ENCODE measurements around the gene MTNR1B.

MTNR1B gene

DNA sequence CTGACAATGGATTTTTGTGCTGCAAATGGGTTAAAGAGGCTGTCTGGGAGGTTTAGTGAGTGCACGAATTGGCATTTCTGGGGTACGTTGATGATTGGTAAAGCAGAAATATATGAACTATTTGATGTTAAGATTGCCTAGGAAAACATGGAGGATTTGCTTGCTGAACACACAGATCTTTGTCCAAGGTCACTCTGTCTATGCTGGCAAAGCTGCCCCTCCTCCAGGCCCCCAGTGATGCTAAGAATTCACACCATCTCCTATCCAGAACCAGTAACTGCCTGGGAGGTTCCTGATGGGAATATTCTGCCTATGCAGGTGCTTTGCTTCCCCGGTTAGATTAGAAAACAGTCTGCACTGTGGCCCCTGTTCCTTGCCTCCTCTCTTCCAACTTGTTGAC is 5.8 kb downstream of the MTNR1B start:
- intact Hi-C loops (cut with DNase I) = no loop called here
- no peak for DNase-seq

DNA sequence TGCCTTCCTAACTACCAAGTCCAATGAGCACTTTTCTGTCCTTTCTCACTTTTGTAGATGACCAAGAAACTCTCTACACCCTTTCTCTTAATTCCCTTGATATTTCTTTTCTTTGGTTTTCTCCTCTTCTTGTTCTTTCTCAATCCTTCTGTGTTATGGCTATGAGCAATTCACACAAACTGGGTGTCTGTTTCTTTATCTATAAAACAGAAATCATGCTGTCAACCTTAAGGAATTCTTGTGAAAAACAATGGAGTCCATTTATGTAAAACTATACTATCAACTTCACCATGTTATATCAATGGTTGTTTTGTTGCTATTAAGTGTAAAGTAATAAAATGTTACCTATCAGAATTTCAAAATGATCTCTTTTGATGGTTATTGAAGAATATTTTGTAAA is 7.2 kb downstream of the MTNR1B start:
- no peak for DNase-seq
- intact Hi-C loops (cut with DNase I) = no loop called here

DNA sequence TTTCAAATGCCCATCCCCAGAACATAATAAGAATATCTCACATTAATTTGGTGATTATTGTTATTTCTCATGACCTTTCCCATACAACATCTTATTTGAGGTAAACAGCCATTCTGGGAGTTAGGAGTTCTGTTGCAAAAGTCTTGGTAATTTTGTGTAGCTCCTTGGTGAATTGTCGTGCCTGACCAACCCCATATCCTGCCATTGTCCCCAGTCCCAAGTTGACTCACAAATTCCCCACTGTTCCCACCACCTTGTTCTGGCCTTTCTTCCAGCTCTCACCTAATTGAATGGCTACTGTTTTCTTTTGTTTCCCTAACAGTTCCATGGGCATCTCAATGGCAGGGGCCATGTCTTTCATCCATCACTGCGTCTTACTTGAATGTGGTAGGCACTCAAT is 8.0 kb downstream of the MTNR1B start:
- no peak for DNase-seq
- intact Hi-C loops (cut with DNase I) = no loop called here

DNA sequence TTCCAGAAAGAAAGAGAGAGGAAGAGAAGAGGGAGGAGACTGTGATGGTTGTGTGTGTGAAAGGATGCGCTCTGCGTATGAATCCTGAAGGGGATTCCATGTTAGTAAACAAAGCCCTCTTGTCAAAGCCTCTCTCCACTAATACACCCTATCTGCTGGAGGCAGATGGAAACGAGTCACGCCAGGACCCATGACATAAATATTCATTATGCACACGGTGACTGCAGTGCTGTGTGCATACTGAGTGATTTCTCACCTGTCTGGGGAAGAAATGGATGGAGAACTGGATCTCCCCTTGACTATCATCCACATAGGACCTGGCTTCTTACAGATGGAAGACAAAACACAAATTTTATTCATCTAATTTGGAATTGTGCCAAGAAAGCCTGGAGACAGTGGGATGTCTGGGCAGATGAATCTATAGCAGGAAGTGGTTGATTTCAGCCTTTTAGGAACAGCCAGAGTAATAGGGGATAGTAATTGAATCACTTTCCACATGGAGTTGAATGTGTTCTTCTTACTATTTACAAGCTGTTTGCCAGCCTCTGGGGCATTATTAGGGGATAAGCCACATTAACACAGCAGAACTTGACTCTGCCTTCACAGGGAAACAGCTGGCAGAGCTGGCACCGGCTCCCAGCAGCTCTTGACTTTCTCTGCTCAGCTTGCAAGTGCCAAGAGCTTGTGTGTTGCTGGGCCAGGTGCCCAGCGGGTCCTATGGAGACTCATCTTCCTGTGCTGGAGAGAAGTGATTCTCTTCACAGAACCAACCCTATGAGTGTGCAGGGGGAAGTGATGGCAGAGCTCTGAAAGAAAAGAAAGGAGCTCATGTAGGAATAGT is 9.0 kb downstream of the MTNR1B start:
- intact Hi-C loops (cut with DNase I) = no loop called here
- peak in 17 of 42 donors; percentile 2 to 53 (median 24) for DNase-seq

DNA sequence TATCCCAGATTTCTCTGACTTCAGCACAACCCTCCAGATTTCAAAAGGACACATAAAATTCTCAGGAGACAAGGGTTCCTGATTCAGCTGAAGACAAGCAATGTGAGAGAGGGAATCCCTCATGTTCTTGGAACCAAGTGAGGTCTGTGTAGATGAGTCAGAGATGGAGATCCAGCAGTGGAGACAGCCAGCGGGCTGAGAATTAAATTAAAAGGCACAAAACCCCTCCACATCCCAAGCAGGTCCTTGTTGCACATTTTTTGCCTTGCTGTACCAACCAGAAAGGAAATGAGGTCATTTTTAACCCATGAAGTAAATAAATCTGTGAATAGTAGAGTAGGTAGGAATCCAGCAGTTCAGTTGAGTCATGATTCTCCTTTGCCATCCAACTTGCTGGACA is 9.7 kb downstream of the MTNR1B start:
- DNase-seq = no peak
- intact Hi-C loops (cut with DNase I) = no loop called here

DNA sequence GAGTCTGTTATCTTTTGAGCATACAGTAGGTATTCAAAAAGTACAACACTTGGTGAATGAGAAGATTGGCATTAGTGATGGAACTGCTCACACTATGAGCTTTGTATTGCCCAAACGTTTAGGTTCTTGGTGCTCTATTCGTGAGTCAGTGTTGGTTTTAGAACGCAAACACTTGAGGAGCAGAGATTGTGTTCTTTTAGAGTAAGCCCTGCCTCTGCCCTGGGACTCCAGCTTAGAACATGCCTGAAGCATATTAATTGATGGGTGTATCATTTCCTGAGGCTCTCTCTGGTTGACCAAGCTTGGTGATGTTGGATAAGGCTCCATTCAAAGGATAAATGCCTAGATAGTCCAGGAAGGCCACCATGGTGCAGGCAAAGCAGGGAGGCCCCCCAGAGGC is 10.9 kb downstream of the MTNR1B start:
- no peak for DNase-seq
- intact Hi-C loops (cut with DNase I) = no loop called here

DNA sequence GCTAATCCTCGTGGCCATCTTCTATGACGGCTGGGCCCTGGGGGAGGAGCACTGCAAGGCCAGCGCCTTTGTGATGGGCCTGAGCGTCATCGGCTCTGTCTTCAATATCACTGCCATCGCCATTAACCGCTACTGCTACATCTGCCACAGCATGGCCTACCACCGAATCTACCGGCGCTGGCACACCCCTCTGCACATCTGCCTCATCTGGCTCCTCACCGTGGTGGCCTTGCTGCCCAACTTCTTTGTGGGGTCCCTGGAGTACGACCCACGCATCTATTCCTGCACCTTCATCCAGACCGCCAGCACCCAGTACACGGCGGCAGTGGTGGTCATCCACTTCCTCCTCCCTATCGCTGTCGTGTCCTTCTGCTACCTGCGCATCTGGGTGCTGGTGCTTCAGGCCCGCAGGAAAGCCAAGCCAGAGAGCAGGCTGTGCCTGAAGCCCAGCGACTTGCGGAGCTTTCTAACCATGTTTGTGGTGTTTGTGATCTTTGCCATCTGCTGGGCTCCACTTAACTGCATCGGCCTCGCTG is 12.1 kb downstream of the MTNR1B start:
- intact Hi-C loops (cut with DNase I) = no loop called here
- no peak for DNase-seq

DNA sequence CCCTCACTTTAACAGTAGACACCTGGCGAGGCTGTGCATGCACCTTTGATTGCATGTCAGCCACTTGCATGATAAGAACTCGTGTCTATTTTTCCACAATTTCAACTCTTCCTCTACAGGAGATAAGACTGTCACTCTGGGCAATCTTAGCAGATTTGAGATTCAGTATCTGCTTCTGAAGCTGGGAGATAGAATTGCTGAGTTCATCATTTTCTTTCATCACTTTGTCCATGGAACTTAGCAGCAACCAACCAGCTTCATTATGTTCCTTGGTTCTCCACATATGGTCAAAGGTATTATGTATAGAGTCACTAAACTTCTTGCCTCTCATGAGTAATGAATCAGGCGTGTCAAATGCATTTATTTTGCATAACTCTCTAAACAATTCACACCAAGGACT is 17.1 kb downstream of the MTNR1B start:
- DNase-seq = no peak
- intact Hi-C loops (cut with DNase I) = no loop called here

DNA sequence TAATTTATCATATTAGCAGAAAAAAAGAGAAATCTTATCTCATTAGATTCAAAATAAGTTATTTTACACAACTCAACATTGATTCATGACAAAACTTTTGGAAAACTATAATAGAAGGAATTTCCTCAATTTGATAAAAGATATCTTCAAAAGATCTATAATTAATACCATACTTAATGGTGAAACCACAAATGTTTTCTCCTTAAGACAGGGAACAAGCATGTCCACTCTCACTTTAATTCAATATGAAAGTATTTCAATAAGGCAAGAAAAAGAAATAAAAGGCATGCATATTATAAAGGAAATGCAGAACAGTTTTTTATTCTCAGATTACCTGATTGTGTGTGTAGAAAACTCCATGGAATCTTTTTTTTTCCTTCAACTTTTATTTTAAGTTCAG is 23.6 kb downstream of the MTNR1B start:
- no peak for DNase-seq
- intact Hi-C loops (cut with DNase I) = no loop called here

DNA sequence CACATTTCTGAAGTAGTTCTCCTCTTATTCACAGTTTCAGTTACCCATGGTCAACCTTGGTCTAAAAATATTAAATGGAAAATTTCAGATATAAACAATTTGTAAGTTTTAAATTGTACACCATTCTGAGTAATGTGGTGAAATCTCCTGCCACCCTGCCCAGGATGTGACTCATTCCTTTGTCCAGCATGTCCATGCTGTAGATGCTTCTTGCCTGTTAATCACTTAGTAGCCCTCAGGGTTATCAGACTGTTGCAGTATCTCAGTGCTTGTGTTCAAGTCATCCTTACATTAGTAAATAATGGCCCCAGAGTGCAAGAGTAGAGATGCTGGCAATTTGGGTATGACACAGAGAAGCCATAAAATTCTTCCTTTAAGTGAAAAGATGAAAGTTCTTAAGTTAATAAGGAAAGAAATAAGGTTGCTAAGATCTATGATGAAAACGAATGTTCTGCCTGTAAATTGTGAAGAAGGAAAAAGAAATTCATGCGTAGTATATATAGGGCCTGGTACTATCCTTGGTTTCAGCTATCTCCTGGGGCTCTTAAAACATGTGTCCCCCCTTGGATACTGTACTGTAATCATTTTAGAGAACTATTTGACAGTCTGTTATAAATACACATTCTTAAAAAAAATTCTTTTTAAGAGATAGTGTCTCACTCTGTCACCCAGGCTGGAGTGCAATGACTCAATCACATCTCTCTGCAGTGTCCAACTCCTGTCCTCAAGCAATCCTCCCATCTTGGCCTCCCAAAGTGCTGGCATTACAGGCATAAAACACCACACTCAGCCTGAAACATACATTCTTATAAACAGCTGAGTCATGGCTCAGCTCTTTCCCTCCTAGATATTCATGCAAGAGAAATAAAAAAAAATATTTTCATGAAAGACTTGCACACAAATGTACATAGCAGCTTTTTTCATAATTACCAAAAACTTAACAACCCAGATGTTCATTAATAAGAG is 31.3 kb downstream of the MTNR1B start:
- DNase-seq = no peak
- intact Hi-C loops (cut with DNase I) = no loop called here

DNA sequence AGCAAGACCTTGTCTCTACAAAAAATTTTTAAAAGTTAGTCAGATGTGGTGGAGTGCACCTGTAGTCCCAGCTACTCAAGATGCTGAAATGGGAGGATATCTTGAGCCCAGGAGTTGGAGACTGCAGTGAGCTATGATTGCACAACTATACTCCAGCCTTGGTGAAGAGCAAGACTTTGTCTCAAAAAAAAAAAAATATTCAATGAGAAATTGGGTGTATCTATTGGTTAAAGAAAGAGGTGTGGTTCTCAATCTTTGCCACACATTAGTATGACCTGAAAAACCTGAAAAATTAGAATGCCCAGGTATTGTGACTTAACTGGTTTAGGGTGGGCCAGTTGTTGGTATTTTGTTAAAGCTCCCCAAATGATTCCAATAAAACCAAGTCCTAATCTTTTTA is 32.4 kb downstream of the MTNR1B start:
- DNase-seq = no peak
- intact Hi-C loops (cut with DNase I) = no loop called here

DNA sequence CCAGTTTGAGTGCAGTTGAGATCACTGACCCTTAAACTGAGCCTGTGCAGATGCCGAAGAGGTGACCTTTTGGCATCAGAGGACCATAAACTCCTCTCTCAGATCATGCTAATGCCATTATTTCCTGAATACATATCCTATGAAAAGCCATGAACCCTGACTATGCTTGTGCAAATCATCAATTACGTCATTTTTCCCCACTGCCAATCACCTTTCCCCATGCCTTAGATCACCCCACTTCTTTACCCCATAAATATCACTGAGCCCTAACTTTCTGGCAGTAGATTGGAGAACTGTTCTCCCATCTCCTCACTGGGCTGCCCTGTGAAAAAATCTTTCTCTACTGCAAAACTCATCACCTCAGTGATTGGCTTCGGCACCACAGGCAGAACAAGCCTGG is 32.9 kb downstream of the MTNR1B start:
- intact Hi-C loops (cut with DNase I) = no loop called here
- DNase-seq = no peak

DNA sequence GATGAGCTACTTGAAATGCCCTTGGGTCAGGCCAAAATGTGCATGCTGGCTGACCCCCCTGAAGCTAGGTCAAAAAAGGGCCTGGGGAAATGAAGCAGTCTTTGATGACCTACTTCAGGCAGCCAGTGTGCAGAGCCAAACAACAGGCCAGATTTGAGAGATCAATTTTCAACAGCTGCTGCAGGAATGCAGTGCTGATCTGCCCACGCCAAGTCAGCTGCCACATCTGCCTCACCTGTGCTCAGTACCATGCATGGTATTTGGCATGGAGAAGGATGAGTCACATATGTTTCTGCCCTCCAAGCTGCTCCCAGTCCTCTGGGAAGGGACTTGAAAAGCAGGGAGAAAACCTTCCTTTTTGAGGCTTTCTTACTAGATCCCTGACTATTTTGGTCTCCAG is 35.8 kb downstream of the MTNR1B start:
- no peak for DNase-seq
- intact Hi-C loops (cut with DNase I) = no loop called here

DNA sequence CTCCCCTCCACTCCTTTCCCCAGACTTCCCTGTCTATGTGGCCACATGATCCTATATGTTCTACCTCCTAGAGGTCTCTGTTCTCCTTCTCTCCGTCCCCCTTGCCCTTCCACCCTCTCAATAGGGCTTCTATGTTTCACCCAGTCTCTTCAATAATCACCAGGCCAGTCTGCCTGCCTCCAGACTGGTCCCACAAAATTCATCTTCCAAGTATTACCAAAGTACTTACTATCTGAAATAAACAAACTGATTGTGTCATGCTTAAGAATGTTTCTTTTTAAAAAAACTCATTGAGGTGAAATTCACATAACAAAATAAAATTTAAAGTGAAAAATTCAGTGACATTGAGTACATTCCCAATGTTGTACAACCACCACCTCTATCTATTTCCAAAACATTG is 44.2 kb downstream of the MTNR1B start:
- no peak for DNase-seq
- intact Hi-C loops (cut with DNase I) = no loop called here

DNA sequence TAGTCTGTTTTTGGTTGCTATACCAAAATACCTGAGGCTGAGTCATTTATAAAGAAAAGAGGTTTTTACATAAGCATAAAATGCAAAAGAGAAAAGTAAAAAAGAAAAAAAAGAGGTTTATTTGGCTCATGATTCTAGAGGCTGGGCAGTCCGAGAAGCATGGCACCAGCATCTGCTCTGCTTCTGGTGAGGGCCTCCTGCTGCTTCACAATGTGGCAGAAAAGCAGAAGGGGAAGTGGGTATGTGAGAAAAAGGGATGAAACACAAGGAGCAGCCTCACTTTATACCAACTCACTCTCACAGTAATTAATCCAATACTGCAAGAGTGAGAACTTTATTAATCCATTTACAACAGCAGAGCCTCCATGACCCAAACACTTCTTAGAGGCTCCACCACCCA is 47.1 kb downstream of the MTNR1B start:
- DNase-seq = no peak
- intact Hi-C loops (cut with DNase I) = no loop called here

DNA sequence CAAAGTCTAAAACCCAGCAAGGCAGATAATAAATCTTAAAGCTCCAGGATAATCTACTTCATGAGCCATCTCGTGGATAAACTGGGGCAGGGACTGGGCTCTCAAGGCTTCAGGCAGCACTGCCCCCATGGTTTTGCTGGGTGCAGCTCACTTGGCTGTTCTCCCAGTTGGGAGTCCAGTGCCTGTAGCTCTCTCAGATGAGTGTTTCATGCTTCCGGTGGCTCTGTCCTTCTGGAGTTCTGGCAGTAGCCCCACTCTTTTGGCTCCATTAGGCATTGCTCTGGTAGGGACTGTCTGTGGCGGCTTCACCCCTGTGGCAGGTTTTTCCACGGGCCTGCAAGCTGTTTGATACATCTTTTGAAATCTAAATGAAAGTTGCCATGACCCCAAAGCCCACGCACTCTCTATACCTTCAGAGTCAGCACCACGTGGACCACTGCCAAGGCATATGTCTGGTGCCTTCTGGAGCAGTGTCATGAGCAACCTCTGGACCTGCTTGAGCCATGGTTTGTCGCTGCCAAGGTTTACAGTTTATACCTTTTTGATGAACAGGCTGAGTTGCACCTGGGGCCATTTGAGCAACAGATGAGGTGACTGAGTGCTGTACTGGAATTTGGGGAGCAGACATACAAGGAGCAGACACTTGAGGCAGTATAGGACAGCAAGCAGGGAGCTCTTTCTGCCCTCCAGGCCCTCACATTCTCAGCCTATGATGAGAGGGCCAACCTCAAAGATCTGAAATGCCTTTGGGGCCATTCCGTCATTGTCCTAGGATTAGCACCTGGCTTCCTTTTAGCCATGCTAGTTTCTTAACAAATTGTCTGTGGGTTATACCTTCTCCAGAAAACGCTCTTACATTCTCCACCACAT is 48.6 kb downstream of the MTNR1B start:
- intact Hi-C loops (cut with DNase I) = no loop called here
- no peak for DNase-seq

DNA sequence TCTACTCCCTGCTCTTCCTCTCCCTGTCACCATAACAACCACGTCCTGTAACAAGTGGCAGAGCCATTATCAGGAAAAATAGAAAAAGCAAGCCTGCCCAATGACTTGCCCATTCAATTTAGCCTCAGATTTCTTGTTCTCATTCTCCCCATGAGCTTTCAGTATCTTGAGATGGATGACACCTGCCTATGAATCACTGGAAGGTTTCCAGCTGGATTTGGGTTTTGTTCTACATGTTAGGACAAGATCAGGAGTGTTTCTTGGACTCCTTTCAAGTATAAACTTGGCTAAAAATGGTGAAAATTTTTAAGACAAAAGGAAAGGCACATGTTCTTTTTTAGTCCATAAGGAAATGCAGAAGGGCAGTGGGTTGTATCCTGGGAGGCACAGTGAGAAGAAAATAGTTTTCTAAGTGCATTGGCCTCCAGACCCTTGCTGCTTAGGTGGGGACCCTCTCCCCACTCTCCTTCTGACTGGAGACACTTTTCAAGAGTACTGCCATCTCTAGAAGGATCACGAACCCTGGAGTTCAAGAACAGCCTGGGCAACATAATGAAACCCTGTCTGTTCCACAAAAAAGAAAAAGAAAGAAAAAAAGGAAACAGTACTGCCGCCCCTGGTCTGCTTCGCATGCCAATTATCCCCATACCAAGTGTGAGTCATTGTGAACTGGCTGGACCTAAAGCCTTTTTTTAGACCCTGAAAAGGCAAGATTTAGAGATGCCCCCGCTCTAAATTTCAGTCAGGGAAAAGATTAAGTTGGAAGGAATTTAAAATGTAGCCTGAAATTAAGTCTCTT is 51.0 kb downstream of the MTNR1B start:
- DNase-seq = no peak
- intact Hi-C loops (cut with DNase I) = no loop called here

DNA sequence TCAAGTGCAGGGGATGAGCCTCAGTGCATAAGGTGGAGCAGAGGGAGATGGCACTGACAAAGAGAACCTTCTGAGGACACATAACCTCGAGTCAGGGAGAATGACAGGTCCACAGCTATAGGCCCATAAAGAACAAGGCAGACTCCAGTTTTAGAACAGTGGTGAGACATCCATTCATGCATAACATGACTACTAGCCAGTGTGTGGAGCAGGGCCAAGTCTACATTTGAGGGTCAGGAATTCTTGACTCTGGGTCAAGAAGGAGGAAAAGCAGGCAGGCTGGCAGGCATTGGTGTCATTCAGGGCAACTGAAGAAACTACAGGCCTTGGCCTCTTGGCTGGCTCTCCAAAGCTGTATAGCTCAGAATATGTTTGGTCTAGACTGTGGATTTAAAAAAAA is 54.9 kb downstream of the MTNR1B start:
- intact Hi-C loops (cut with DNase I) = no loop called here

More for the DNA sequence above, 54.9 kb downstream of the MTNR1B start:
- DNase-seq = no peak

All from head of caudate nucleus (tissue), 42 donors.